GM12875 (cell line): Measurements from ENCODE around the gene TMC4.
"Not testable (repeated sequence)": the region's sequence is repeated elsewhere in the genome, so short reads cannot be mapped to it uniquely, and the experiment has no call there.

Experiments
- H3K4me3 ChIP-seq: one replicate; pipeline ENCODE4 v1.5.1; 2011; ENCODE audit warnings: low read depth, low read length, control low read depth
- TF ChIP-seq, protein P1 (sequence below): IDR thresholded peaks from 2 replicates; pipeline ENCODE4 v1.5.1; 2011; ENCODE audit warnings: low read depth, mild to moderate bottlenecking, control low read depth, inconsistent platforms, low read length, moderate library complexity, borderline replicate concordance; ENCODE audit not compliant: insufficient read depth

TMC4 gene

DNA sequence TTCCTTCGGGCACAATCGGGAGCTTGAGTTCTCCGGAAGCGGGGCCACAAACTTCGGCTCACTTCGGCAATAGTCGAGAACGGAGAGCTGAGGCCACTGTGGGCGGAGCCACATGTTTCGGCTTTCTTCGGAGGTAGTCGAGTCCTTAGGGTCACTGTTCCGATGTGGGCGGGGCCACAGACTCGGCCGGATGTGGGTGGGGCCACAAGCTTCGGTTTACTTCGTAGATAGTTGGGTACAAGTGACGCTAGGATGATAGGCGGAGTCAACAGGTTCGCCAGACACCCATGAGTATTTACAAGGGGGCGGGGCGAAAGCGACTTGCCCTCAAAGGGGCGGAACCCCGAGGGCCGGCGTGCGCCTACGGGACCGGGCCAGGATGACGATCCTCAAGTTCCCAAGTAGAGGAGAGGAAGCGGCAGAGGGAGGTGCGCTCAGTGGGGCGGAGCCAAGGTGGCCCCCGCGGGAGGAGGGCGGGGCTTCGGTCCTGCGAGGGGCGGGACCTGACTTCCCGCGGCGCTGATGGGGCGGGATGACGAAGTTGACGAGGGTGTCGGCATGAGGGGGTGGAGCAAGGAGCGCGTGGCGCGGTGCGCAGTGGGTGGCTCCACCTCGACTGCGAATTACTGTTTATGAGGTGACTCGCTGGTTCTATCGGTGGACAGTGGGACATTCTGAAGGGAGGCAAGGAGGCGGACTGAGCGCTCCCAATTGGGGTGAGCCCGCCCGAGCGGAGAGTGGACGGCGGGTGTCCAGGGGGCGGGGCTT lies 17.0 kb upstream of the TMC4 start:
- peak overlapping the region; percentile 85 for H3K4me3 ChIP-seq
- TF ChIP-seq, protein P1, sequence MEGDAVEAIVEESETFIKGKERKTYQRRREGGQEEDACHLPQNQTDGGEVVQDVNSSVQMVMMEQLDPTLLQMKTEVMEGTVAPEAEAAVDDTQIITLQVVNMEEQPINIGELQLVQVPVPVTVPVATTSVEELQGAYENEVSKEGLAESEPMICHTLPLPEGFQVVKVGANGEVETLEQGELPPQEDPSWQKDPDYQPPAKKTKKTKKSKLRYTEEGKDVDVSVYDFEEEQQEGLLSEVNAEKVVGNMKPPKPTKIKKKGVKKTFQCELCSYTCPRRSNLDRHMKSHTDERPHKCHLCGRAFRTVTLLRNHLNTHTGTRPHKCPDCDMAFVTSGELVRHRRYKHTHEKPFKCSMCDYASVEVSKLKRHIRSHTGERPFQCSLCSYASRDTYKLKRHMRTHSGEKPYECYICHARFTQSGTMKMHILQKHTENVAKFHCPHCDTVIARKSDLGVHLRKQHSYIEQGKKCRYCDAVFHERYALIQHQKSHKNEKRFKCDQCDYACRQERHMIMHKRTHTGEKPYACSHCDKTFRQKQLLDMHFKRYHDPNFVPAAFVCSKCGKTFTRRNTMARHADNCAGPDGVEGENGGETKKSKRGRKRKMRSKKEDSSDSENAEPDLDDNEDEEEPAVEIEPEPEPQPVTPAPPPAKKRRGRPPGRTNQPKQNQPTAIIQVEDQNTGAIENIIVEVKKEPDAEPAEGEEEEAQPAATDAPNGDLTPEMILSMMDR: no peak

DNA sequence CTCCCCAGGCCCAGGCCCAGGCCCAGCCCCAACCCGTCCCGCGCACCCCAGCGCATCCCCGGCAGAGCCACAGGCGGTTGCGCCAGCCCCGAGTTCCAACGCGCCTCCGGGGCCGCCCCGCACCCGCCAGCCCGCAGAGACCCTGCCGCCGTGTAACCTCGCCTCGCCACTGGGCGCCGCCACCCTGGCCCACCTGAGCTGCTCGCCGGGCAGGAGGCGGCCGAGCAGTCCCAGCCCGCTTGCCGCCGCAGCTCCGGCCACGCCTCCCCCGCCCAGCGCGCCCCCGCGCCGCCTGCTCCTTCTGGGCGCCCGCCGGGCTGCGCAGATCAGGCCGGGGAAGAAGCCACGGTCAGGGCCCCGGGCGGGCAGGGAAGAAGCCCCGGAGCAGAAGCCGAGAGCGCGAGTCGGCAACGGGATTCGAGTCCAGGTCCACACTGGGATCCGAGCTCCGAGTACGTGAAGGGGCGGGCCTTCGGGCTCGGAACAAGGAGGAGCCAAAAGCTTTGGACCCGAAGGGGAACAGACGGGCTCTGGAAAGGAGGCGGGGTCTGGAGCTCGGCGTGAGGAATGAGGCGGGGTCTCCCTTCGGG lies 16.3 kb upstream of the TMC4 start, which contains the start of gene MBOAT7:
TSS of gene MBOAT7 (minus strand) at position 436 of the 590 bp plus-strand sequence. CDS start 1,072 bp downstream, outside the sequence.
- H3K4me3 ChIP-seq: peak within 1 kb of the TSS; percentile 85
- TF ChIP-seq, protein P1: peak; percentile 51

DNA sequence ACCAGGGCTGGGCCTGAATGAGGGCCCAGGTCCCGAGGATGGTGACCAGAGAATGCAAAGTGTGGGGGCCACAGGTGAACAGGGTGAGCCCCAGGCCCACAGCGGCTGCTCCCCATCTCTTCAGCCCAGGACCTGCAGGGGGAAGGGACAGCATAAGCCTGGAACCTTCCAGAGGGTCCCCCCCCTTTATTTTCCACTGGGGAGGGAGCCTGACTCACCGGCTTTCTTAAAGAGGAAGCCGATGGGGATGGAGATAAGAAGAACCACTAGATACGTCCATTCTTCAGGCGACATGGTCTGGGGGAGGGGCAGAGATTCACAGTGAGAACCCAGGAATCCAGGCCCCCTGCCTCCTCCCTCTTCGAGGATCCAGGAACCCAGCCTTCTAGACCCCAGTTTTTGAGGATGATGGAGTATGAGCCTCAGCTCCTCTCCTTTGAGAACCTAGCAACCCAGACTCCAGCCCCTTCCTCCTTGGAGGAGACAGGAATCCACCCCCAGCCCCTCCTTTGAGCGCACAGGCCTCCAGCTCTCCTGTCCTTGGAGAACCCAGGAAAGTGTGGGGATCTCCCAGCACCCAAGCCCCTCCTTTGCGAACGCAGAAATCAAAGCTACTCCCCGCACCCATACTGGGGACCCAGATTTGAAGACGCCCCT lies 15.4 kb upstream of the TMC4 start:
- H3K4me3 ChIP-seq: peak overlapping the region; percentile 74
- TF ChIP-seq, protein P1: no peak

DNA sequence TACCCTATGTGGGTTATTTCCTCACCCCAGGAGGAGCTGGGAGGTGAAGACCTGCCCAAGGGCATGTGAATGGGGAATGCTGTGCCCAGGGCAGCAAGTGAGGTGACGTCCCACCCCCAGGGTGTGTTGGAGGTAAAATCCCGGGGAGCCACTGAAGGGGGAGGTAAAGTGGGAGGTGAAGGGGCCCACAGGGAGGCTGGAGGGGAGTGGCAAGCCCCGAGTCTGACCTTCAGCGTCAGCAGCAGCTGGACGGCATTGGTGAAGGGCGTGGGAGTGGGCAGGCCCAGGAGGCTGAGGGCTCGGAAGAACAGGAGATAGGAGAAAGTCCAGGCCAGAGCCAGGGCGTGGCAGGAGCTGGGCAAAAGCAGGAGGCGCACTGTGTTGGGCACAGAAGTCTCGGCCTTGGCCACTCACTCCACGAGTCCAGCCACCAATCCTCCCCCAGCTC lies 14.0 kb upstream of the TMC4 start:
- no peak overlapping the region for H3K4me3 ChIP-seq
- TF ChIP-seq, protein P1: no peak

DNA sequence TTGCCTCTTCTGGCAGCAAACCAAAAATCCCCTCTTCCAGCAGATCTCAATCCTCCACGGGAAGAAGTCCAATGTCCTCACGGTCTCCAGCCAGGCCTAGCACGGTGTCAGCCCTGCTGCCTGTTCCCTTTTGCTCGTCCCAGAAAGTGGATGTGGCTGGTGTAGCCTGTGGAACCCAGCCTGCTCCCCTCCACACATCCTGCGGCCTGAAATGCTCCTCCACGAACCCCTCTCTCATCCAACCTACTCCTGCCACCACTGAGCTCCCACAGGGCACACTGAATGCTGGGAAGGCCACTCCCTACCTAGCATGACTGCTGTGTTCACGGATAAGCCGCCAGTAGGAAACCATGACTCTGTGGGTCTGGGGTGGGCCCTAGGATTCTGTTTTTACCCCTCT lies 13.4 kb upstream of the TMC4 start:
- no peak overlapping the region for H3K4me3 ChIP-seq
- TF ChIP-seq, protein P1: no peak

DNA sequence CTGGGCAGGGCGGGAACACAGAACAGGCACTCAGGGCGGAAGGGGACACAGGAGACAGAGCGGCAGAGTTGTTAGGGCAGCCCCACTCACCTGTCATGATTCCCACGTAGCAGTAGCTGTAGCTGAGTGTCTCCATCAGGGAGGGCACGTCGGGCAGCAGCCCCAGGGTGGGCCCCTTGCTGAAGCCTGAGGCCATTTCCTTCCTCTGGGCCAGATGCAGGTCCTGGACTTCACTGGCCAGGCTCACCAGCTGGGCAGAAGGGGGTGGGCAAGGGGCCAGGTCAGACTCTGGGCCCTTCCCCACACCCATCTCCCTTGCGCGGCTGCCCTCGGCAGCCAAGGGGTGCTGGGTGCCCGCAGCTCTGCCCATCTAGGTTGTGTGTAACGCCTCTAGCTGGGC lies 10.5 kb upstream of the TMC4 start:
- H3K4me3 ChIP-seq: no peak overlapping the region
- TF ChIP-seq, protein P1: no peak

DNA sequence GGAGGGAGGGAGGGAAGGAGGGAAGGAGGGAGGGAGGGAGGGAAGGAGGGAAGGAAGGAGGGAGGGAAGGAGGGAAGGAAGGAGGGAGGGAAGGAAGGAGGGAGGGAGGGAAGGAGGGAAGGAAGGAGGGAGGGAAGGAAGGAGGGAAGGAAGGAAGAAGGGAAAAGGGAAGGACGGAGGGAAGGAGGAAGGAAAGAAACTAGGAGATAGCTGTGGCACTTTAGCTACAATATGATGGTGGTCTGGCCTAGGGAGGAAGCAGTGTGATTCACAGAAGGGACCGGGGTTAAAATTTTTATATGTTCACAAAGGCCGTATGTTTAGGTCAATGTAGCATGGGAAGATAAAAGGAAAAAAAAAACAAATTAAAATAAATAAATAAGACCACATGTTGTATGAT lies 8.9 kb upstream of the TMC4 start:
- H3K4me3 ChIP-seq: not testable (repeated sequence)
